ENCODE results near the gene SULT1A3. TPM values are rescaled to one million over a fixed set of nuclear protein-coding genes. Genes with fewer than 3 reads are reported as not detected.
"Not testable (repeated sequence)": the region's sequence is repeated elsewhere in the genome, so short reads cannot be mapped to it uniquely, and the experiment has no call there.

The SULT1A3 gene
- total RNA-seq: 3.3 TPM
- long read RNA-seq, partial matches to known transcripts: 0 of 4 reads
- long read RNA-seq, other reads (novel, unspliced or antisense): 0 of 4 reads

- DNase-seq; intact Hi-C loops (cut with DNase I): not testable (repeated sequence)
- ATAC-seq (ENCODE audit: poor library complexity): peak; percentile 25
Measured at GRCh38 chr16:30199049-30199448, at the start of gene SULT1A3. Gene SULT1A3 (plus strand): TSS chr16:30199255. CDS start chr16:30200729, 1,474 bp downstream.

- no peak for ATAC-seq (ENCODE audit: poor library complexity)
- DNase-seq: no peak
- intact Hi-C loops (cut with DNase I): no loop called here
Measured at GRCh38 chr16:30151091-30151490, 48.0 kb upstream of the SULT1A3 start.

GRCh38 chr16:30152517-30152916 is 46.5 kb upstream of the SULT1A3 start:
- ATAC-seq (ENCODE audit: poor library complexity) (no peak), DNase-seq (no peak)
- intact Hi-C loops (cut with DNase I): no loop called here

- intact Hi-C loops (cut with DNase I): no loop called here
- DNase-seq: no peak
- no peak for ATAC-seq (ENCODE audit: poor library complexity)
Measured at GRCh38 chr16:30155188-30155587, 43.9 kb upstream of the SULT1A3 start.

- intact Hi-C loops (cut with DNase I): no loop called here
- ATAC-seq (ENCODE audit: poor library complexity): no peak
Measured at GRCh38 chr16:30157214-30157613, 41.8 kb upstream of the SULT1A3 start.

GRCh38 chr16:30163538-30163937 is 35.5 kb upstream of the SULT1A3 start:
- DNase-seq (no peak), ATAC-seq (ENCODE audit: poor library complexity) (no peak)
- intact Hi-C loops (cut with DNase I): no loop called here

More at GRCh38 chr16:30157214-30157613, 41.8 kb upstream of the SULT1A3 start:
- DNase-seq: no peak

- intact Hi-C loops (cut with DNase I): no loop called here
- ATAC-seq (ENCODE audit: poor library complexity) (peak; percentile 41), DNase-seq (no peak)
Measured at GRCh38 chr16:30166202-30166902, 32.7 kb upstream of the SULT1A3 start.

- DNase-seq; intact Hi-C loops (cut with DNase I); ATAC-seq (ENCODE audit: poor library complexity): not testable (repeated sequence)
Measured at GRCh38 chr16:30168746-30169145, 30.3 kb upstream of the SULT1A3 start.

GRCh38 chr16:30169416-30169815 is 29.6 kb upstream of the SULT1A3 start:
- ATAC-seq (ENCODE audit: poor library complexity); DNase-seq; intact Hi-C loops (cut with DNase I): not testable (repeated sequence)

- not testable (repeated sequence) for ATAC-seq (ENCODE audit: poor library complexity); DNase-seq
Measured at GRCh38 chr16:30170145-30170544, 28.9 kb upstream of the SULT1A3 start.

GRCh38 chr16:30173054-30173453 is 26.0 kb upstream of the SULT1A3 start:
- ATAC-seq (ENCODE audit: poor library complexity): no peak
- no peak for DNase-seq
- intact Hi-C loops (cut with DNase I): no loop called here

More at GRCh38 chr16:30170145-30170544, 28.9 kb upstream of the SULT1A3 start:
- intact Hi-C loops (cut with DNase I): not testable (repeated sequence)

GRCh38 chr16:30176876-30177275 is 22.2 kb upstream of the SULT1A3 start:
- intact Hi-C loops (cut with DNase I); ATAC-seq (ENCODE audit: poor library complexity): not testable (repeated sequence)
- peak; percentile 57 for DNase-seq

- ATAC-seq (ENCODE audit: poor library complexity): no peak
- intact Hi-C loops (cut with DNase I): no loop called here
- no peak for DNase-seq
Measured at GRCh38 chr16:30179195-30179594, 19.9 kb upstream of the SULT1A3 start.

- intact Hi-C loops (cut with DNase I): no loop called here
- DNase-seq (no peak), ATAC-seq (ENCODE audit: poor library complexity) (no peak)
Measured at GRCh38 chr16:30179931-30180330, 19.1 kb upstream of the SULT1A3 start.

- no peak for ATAC-seq (ENCODE audit: poor library complexity)
- intact Hi-C loops (cut with DNase I): no loop called here
- no peak for DNase-seq
Measured at GRCh38 chr16:30180741-30181140, 18.3 kb upstream of the SULT1A3 start.

GRCh38 chr16:30183233-30184095 is 15.6 kb upstream of the SULT1A3 start, which contains the start of gene CORO1A:
Gene CORO1A (plus strand): TSS chr16:30183602. CDS start chr16:30185210, 1,608 bp downstream.
- DNase-seq (peak; percentile 94), ATAC-seq (ENCODE audit: poor library complexity) (peak; percentile 90)
- intact Hi-C loops (cut with DNase I): no loop called here

GRCh38 chr16:30184096-30184890 is 14.8 kb upstream of the SULT1A3 start:
- intact Hi-C loops (cut with DNase I): no loop called here
- ATAC-seq (ENCODE audit: poor library complexity): no peak
- peak; percentile 64 for DNase-seq

GRCh38 chr16:30184891-30185682 is 14.0 kb upstream of the SULT1A3 start:
- peak; percentile 1 for ATAC-seq (ENCODE audit: poor library complexity)
- intact Hi-C loops (cut with DNase I): no loop called here
- DNase-seq: peak; percentile 43

All from Right ventricle myocardium superior (tissue), 1 donor.